HepG2 (cell line): Measurements from ENCODE around the gene CRTAC1. TPM values are rescaled to one million over a fixed set of nuclear protein-coding genes. Genes with fewer than 3 reads are reported as not detected.

ENCODE experiments used
- CERS6 ChIP-seq: sonication (generic); formaldehyde crosslinking; IDR thresholded peaks from 2 replicates; pipeline ENCODE4 v1.5.0; 2020; ENCODE audit warnings: missing genetic modification reagents
- CREB1 ChIP-seq, 2 experiments: fragments of 450-650 bp in 1 of 2; IDR thresholded peaks; 2 replicates each; pipeline ENCODE4 v1.6.1; 2016 to 2017; ENCODE audit warnings: control low read depth in 1 of 2, mild to moderate bottlenecking in 1 of 2, missing compliant biosample characterization in 1 of 2, missing genetic modification characterization in 1 of 2
- DPF2 ChIP-seq: sonication (generic); formaldehyde crosslinking; IDR thresholded peaks from 2 replicates; pipeline ENCODE4 v1.4.0; 2020; ENCODE audit warnings: mild to moderate bottlenecking, low read depth, missing genetic modification reagents, borderline replicate concordance
- DR1 ChIP-seq: sonication (generic); formaldehyde crosslinking; IDR thresholded peaks from 2 replicates; pipeline ENCODE4 v1.8.0; 2021; ENCODE audit warnings: mild to moderate bottlenecking, missing genetic modification reagents, inconsistent platforms
- EHMT2 ChIP-seq: fragments of 200-600 bp; sonication (generic); IDR thresholded peaks from 2 replicates; pipeline ENCODE4 v1.7.0; 2017; ENCODE audit warnings: antibody characterized with exemption, low read depth, low read length, borderline replicate concordance
- HOXA5 ChIP-seq: sonication (generic); formaldehyde crosslinking; IDR thresholded peaks from 2 replicates; pipeline ENCODE4 v1.4.0; 2020; ENCODE audit warnings: missing genetic modification reagents
- HOXD1 ChIP-seq: sonication (generic); formaldehyde crosslinking; IDR thresholded peaks from 2 replicates; pipeline ENCODE4 v1.5.0; 2020; ENCODE audit warnings: missing genetic modification reagents
- ISL2 ChIP-seq: sonication (generic); formaldehyde crosslinking; IDR thresholded peaks from 2 replicates; pipeline ENCODE4 v1.5.0; 2020; ENCODE audit warnings: missing genetic modification reagents
- ISX ChIP-seq: sonication (generic); formaldehyde crosslinking; conservative IDR thresholded peaks from 2 replicates; pipeline ENCODE4 v1.5.0; 2020; ENCODE audit warnings: missing genetic modification reagents
- JARID2 ChIP-seq: sonication (generic); formaldehyde crosslinking; IDR thresholded peaks from 2 replicates; pipeline ENCODE4 v1.8.1; 2023; ENCODE audit warnings: missing genetic modification reagents, inconsistent platforms; ENCODE audit not compliant: insufficient replicate concordance
- KLF13 ChIP-seq: sonication (generic); formaldehyde crosslinking; IDR thresholded peaks from 2 replicates; pipeline ENCODE4 v1.4.0; 2020; ENCODE audit warnings: mild to moderate bottlenecking, missing genetic modification reagents
- MAZ ChIP-seq, 2 experiments: sonication (generic) in 1 of 2; formaldehyde crosslinking in 1 of 2; IDR thresholded peaks; 2 replicates each; pipeline versions ENCODE4 v1.5.0 to v1.6.1; 2012 to 2020; ENCODE audit warnings: low read depth in 2 of 2, mild to moderate bottlenecking in 2 of 2, borderline replicate concordance in 1 of 2, improper control_type of control experiment in 1 of 2, low read length in 1 of 2, missing genetic modification reagents in 1 of 2, moderate library complexity in 1 of 2
- MIER2 ChIP-seq: IDR thresholded peaks from 2 replicates; pipeline ENCODE4 v1.6.1; 2016; ENCODE audit warnings: missing biosample characterization, missing genetic modification reagents
- MNT ChIP-seq: fragments of 450-650 bp; IDR thresholded peaks from 2 replicates; pipeline ENCODE4 v1.6.1; 2016
- NCOA1 ChIP-seq: sonication (generic); formaldehyde crosslinking; IDR thresholded peaks from 2 replicates; pipeline ENCODE4 v1.9.0; 2021; ENCODE audit warnings: missing genetic modification reagents
- NFIB ChIP-seq: sonication (generic); formaldehyde crosslinking; IDR thresholded peaks from 2 replicates; pipeline ENCODE4 v1.9.0; 2021; ENCODE audit warnings: missing genetic modification reagents, mild to moderate bottlenecking, borderline replicate concordance
- NFYB ChIP-seq: sonication (generic); formaldehyde crosslinking; IDR thresholded peaks from 2 replicates; pipeline ENCODE4 v1.4.0; 2020; ENCODE audit warnings: missing genetic modification reagents
- NR3C1 ChIP-seq: sonication (generic); formaldehyde crosslinking; IDR thresholded peaks from 2 replicates; pipeline ENCODE4 v1.4.0; 2020; ENCODE audit warnings: missing genetic modification reagents
- PBX2 ChIP-seq: IDR thresholded peaks from 2 replicates; pipeline ENCODE4 v1.6.1; 2016; ENCODE audit warnings: control low read depth
- WIZ ChIP-seq: sonication (generic); formaldehyde crosslinking; IDR thresholded peaks from 2 replicates; pipeline ENCODE4 v1.5.1; 2020; ENCODE audit warnings: mild to moderate bottlenecking, missing genetic modification reagents
- ZNF207 ChIP-seq: fragments of 450-650 bp; IDR thresholded peaks from 2 replicates; pipeline ENCODE4 v1.6.1; 2016; ENCODE audit warnings: antibody characterized with exemption, borderline replicate concordance
- ZNF354B ChIP-seq: sonication (generic); formaldehyde crosslinking; IDR thresholded peaks from 2 replicates; pipeline ENCODE4 v1.8.0; 2022; ENCODE audit warnings: mild to moderate bottlenecking, missing genetic modification reagents
- ZNF724P ChIP-seq: sonication (generic); formaldehyde crosslinking; IDR thresholded peaks from 2 replicates; pipeline ENCODE4 v1.8.0; 2022; ENCODE audit warnings: missing genetic modification reagents, borderline replicate concordance
- ZNF772 ChIP-seq: sonication (generic); formaldehyde crosslinking; IDR thresholded peaks from 2 replicates; pipeline ENCODE4 v1.5.0; 2020; ENCODE audit warnings: mild to moderate bottlenecking, missing genetic modification reagents
- ZSCAN21 ChIP-seq: sonication (generic); formaldehyde crosslinking; IDR thresholded peaks from 2 replicates; pipeline ENCODE4 v1.8.0; 2022; ENCODE audit warnings: mild to moderate bottlenecking, missing genetic modification reagents, moderate library complexity, borderline replicate concordance
- polyA plus RNA-seq, 8 experiments: library from polyadenylated mRNA; depleted of rRNA in 3 of 8; stranded (reverse) in 7 of 8; unstranded in 1 of 8; fragments of >200 nt; fragmentation: Illumina TruSeq in 4 of 8; extraction: Trizol in 4 of 8; gene quantifications; 2 replicates each; pipeline versions ENCODE4 v1.2.1 to v1.2.3, GENCODE V29; 2011 to 2016; ENCODE audit warnings: low read depth in 4 of 8, missing spikeins in 1 of 8, mixed read lengths in 1 of 8; ENCODE audit not compliant: insufficient read depth in 1 of 8
- total RNA-seq, 5 experiments: library from RNA; depleted of rRNA; stranded (reverse); fragments of >200 nt; fragmentation: Illumina TruSeq; extraction: Trizol; gene quantifications; 2 replicates each; pipeline ENCODE4 v1.2.3, GENCODE V29; 2016; ENCODE audit warnings: low read depth in 1 of 5
- TF ChIP-seq, protein P1 (sequence below): sonication (generic); formaldehyde crosslinking; IDR thresholded peaks from 2 replicates; pipeline ENCODE4 v1.4.0; 2020; ENCODE audit warnings: missing genetic modification reagents

CRTAC1 gene
- total and polyA plus RNA-seq, 2 of the 13 experiments (the other 11 are each of a cell fraction or from before 2014, with no cell fraction given): not detected

DNA sequence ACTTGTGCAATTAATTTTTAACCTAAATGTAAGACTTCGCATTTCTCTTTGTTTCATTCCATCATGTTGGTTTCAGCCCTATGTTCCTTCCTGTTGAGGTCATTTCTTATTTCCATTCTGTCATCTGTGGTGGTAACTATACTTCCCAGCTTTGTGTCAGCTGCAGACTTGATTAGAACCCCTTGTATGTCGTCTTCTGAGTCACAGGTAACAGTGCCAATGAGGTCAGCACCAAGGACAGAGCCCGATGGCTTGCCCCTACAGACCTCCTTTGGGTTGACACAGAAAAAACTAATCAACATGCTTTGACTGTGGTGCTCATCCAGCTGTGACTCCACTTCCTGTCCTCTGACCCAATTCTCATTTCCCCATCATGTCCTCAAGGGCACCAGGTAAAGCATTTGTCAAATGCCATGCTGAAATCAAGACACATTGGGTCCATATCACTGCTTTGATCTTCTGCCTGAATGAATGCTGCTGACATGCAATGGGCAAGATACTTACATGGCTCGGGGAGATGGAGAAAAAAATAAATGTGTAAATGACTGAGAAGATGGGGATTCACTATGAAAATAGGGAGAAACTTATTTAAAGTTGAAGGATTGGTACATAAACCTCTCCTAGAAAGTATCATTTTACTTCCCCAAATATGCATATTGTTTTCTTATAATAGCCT, 25.6 kb upstream of the CRTAC1 start (continued):
- TF ChIP-seq NCOA1 (no peak), MNT (no peak), ISX (CRISPR knock-in tag) (no peak), WIZ (CRISPR knock-in tag) (peak; percentile 89; the same call in 1 of the 2 replicates), MAZ (IDR thresholded peaks at IDR 0.05; ENCODE audit: borderline replicate concordance, low read depth, low read length) (no peak), MAZ (CRISPR knock-in tag; IDR thresholded peaks at IDR 0.05; ENCODE audit: low read depth) (no peak), CERS6 (CRISPR knock-in tag) (no peak), NR3C1 (no peak), NFYB (no peak), HOXD1 (CRISPR knock-in tag) (no peak), MIER2 (peak; percentile 97), ISL2 (CRISPR knock-in tag) (no peak), NFIB (no peak), HOXA5 (CRISPR knock-in tag) (no peak), CREB1 (IDR thresholded peaks at IDR 0.05) (no peak), CREB1 (CRISPR knock-in tag; IDR thresholded peaks at IDR 0.05) (no peak), DR1 (no peak), EHMT2 (peak; percentile 98), ZNF207 (no peak), ZNF772 (peak; percentile 48; the same call in 1 of the 2 replicates), KLF13 (CRISPR knock-in tag) (no peak), PBX2 (CRISPR knock-in tag) (no peak), ZNF724P (CRISPR knock-in tag) (no peak), ZSCAN21 (CRISPR knock-in tag) (no peak), ZNF354B (no peak), DPF2 (CRISPR knock-in tag) (no peak), JARID2 (CRISPR knock-in tag) (no peak)
- TF ChIP-seq, protein P1, sequence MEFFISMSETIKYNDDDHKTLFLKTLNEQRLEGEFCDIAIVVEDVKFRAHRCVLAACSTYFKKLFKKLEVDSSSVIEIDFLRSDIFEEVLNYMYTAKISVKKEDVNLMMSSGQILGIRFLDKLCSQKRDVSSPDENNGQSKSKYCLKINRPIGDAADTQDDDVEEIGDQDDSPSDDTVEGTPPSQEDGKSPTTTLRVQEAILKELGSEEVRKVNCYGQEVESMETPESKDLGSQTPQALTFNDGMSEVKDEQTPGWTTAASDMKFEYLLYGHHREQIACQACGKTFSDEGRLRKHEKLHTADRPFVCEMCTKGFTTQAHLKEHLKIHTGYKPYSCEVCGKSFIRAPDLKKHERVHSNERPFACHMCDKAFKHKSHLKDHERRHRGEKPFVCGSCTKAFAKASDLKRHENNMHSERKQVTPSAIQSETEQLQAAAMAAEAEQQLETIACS (CRISPR knock-in tag): no peak
